HAP-1 (cell line): Measurements from ENCODE around the gene RBM10.
A peak's percentile ranks its signal among the peaks of the same experiment; 100 is the strongest.

ENCODE experiments used
- DNase-seq, 2 experiments: peaks; one replicate each; pipeline ENCODE4 v3.0.0-alpha.2; 2016 to 2020; ENCODE audit warnings: low spot score in 2 of 2
- H3K27me3 ChIP-seq: fragments of 250-450 bp; sonication (Bioruptor Pico); 2 replicates; pipeline ENCODE4 v1.5.1; 2020; ENCODE audit warnings: low read depth, mild to moderate bottlenecking, moderate library complexity
- H3K36me3 ChIP-seq: fragments of 250-450 bp; sonication (Bioruptor Pico); replicated peaks from 2 replicates; pipeline ENCODE4 v1.5.1; 2020; ENCODE audit warnings: mild to moderate bottlenecking
- H3K4me1 ChIP-seq: fragments of 250-450 bp; sonication (Bioruptor Pico); 2 replicates; pipeline ENCODE4 v1.5.1; 2020; ENCODE audit warnings: mild to moderate bottlenecking
- H3K4me3 ChIP-seq: fragments of 250-450 bp; sonication (Bioruptor Pico); 2 replicates; pipeline ENCODE4 v1.5.1; 2020; ENCODE audit warnings: mild to moderate bottlenecking, moderate library complexity
- H3K9me3 ChIP-seq: fragments of 250-450 bp; sonication (Bioruptor Pico); 2 replicates; pipeline ENCODE4 v1.5.1; 2020; ENCODE audit warnings: mild to moderate bottlenecking, moderate library complexity
- in situ Hi-C: fragments of 300-500 bp; cut with MboI; formaldehyde crosslinking; loops from 3 replicates; pipeline ENCODE4 v1.14.3; 2020; ENCODE audit warnings: low sequenced_read_pairs, inconsistent platforms, mixed read lengths

Gene RBM10

GRCh38 chrX:47189906-47190305, 44.9 kb downstream of the RBM10 start:
- DNase-seq, result peak in 1 of 2 experiments; percentile 41
- no peaks in the 10 kb centered on the region for H3K9me3 ChIP-seq
- H3K36me3 ChIP-seq, result peaks cover 37% of the 10 kb centered on the region
- peaks cover 21% of the 10 kb centered on the region for H3K4me1 ChIP-seq
- 0 out of 2 replicates have a peak overlapping the region, but pooled peaks have one; percentile 99 for H3K4me3 ChIP-seq
- no peaks in the 10 kb centered on the region for H3K27me3 ChIP-seq
- in situ Hi-C loops, result loop anchor here (5.0 to 25.0 kb wide), 3 partner anchors 195 to 847 kb away; no protein-coding TSS in a partner anchor

DNA sequence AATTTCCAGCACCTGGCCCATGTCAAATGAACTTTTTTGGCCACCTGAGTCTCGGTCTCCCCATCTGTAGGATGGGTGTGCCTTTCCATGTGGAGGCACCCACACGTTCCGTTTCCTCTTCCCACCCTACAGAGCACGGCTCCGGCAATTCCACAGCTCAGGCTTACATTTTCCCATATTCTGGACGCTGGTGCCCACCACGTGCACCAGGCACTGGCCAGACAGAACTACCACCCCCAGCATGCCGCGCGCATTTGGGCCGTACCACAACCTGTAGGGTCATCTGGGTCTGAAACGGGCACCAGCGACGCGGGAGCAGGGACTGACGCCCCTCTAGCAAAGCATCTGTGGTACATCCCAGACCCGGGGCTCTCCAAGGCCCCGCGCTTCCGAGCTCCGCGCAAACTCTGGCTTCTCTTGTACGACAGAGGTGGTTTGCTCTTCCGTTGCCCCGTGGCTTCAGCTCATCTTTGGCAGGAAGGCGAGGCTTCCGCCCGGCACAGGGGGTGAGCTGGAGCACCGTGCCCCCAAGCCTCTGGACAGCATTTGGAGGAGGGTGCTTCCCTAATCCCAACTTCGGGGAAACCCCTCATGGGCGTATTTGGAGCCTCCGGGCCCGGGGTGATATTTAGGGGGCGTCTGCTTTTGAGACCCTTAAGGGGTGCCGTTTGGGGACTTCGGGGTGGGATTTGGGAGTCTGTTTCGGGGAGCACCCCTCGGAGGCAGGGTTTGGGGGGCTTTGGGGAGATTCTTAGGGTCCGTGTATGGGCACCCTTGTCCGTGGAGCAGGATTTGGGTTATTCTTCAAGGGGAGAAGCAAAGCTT, 45.6 kb downstream of the RBM10 start:
- no peaks in the 10 kb centered on the region for H3K9me3 ChIP-seq
- peaks cover 37% of the 10 kb centered on the region for H3K36me3 ChIP-seq
- H3K4me3 ChIP-seq, result peak overlapping the region; percentile 99
- in situ Hi-C loops, result loop anchor here (5.0 to 25.0 kb wide), 3 partner anchors 194 to 847 kb away; no protein-coding TSS in a partner anchor
- peak; percentile 91 to 98 for DNase-seq
- no peaks in the 10 kb centered on the region for H3K27me3 ChIP-seq
- peaks cover 26% of the 10 kb centered on the region for H3K4me1 ChIP-seq

GRCh38 chrX:47191331-47191730, 46.3 kb downstream of the RBM10 start:
- H3K9me3 ChIP-seq, result no peaks in the 10 kb centered on the region
- peak; percentile 41 to 74 for DNase-seq
- in situ Hi-C loops, result loop anchor here (5.0 to 25.0 kb wide), 3 partner anchors 193 to 846 kb away; no protein-coding TSS in a partner anchor

DNA sequence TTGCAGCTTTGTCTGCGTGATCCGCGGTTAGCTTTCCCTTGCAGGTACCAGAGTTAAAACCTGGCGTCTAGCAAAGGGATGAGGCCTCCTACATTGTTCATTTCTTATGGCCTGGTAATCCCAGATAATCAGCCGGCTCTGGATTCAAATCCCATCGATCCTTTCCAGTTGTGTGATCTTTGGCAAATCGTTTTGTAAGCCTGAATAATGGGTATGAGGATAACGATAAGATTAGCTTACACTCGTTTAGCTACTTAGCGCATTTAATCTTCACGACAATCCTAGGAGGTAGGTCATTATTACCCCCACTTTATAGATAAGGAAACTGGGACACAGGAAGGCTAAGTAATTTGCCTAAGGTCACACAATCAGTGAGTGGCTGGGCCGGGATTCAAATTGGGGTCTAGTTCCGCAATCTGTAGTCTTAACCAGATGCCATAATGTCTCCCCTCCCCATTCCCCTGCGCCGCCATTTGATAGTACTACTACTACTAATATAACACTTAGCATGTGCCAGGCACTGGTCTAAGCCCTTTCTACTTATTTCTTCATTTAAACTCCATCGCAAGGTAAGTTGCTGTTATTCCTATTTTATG, 46.9 kb downstream of the RBM10 start:
- no peaks in the 10 kb centered on the region for H3K9me3 ChIP-seq
- H3K4me1 ChIP-seq, result peaks cover 38% of the 10 kb centered on the region
- peaks cover 37% of the 10 kb centered on the region for H3K36me3 ChIP-seq
- peak overlapping the region; percentile 99 for H3K4me3 ChIP-seq
- peak; percentile 28 to 48 for DNase-seq
- no peaks in the 10 kb centered on the region for H3K27me3 ChIP-seq
- in situ Hi-C loops, result loop anchor here (5.0 to 25.0 kb wide), 3 partner anchors 193 to 845 kb away; no protein-coding TSS in a partner anchor

More at GRCh38 chrX:47191331-47191730, 46.3 kb downstream of the RBM10 start:
- Histone ChIP-seq H3K4me1 (peaks cover 33% of the 10 kb centered on the region), H3K36me3 (peaks cover 37% of the 10 kb centered on the region), H3K4me3 (peak overlapping the region; percentile 99), H3K27me3 (no peaks in the 10 kb centered on the region)

- Histone ChIP-seq H3K27me3 (no peaks in the 10 kb centered on the region), H3K36me3 (peaks cover 48% of the 10 kb centered on the region), H3K4me1 (peaks cover 38% of the 10 kb centered on the region), H3K9me3 (no peaks in the 10 kb centered on the region), H3K4me3 (peak within 1 kb of the TSS; percentile 99)
- in situ Hi-C loops, result loop anchor here (5.0 to 25.0 kb wide), 3 partner anchors 191 to 844 kb away; no protein-coding TSS in a partner anchor
- DNase-seq, result peak; percentile 94 to 98
Observed at GRCh38 chrX:47193475-47194193, 48.6 kb downstream of the RBM10 start, which contains the start of gene UBA1. UBA1 (plus strand) TSS chrX:47193829; CDS start chrX:47198803, 4,974 bp downstream.

GRCh38 chrX:47194194-47194787, 49.3 kb downstream of the RBM10 start:
- peaks cover 38% of the 10 kb centered on the region for H3K4me1 ChIP-seq
- DNase-seq, result no peak
- H3K9me3 ChIP-seq, result no peaks in the 10 kb centered on the region
- H3K4me3 ChIP-seq, result peak overlapping the region; percentile 99
- in situ Hi-C loops, result loop anchor here (5.0 to 25.0 kb wide), 3 partner anchors 191 to 843 kb away; no protein-coding TSS in a partner anchor
- no peaks in the 10 kb centered on the region for H3K27me3 ChIP-seq
- H3K36me3 ChIP-seq, result peaks cover 54% of the 10 kb centered on the region

- H3K27me3 ChIP-seq, result no peaks in the 10 kb centered on the region
- H3K9me3 ChIP-seq, result no peaks in the 10 kb centered on the region
- peaks cover 35% of the 10 kb centered on the region for H3K4me1 ChIP-seq
- H3K4me3 ChIP-seq, result peak overlapping the region; percentile 99; the same call in 1 of the 2 replicates
- in situ Hi-C loops, result loop anchor here (10.0 to 25.0 kb wide), 2 partner anchors 189 to 841 kb away; no protein-coding TSS in a partner anchor
- no peak for DNase-seq
- peaks cover 72% of the 10 kb centered on the region for H3K36me3 ChIP-seq
Observed at GRCh38 chrX:47196098-47196497, 51.1 kb downstream of the RBM10 start.

DNA sequence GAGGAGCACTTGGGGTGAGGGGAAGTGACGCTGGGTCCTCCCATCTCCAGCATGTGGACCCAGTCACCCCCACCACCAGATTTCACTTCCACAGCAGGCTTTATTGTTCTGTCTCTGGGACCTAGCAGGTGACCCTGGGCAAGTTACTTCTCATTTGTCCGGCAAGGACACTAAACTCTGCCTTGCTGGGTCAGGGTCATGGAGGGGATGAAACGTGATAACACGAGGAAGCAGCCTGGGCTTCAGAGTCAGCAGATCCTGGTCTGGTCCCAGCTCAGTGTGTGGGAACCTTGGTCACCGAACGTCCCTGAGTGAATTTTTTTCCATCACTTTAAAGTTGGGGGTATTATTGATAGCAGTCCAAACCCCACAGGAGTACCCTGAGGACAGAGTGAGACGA, 52.5 kb downstream of the RBM10 start:
- H3K4me1 ChIP-seq, result peaks cover 29% of the 10 kb centered on the region
- no peaks in the 10 kb centered on the region for H3K9me3 ChIP-seq
- peaks cover 86% of the 10 kb centered on the region for H3K36me3 ChIP-seq
- no peaks in the 10 kb centered on the region for H3K27me3 ChIP-seq
- no peak for DNase-seq
- in situ Hi-C loops, result loop anchor here (10.0 to 25.0 kb wide), 2 partner anchors 187 to 840 kb away; no protein-coding TSS in a partner anchor
- H3K4me3 ChIP-seq, result no peak overlapping the region

DNA sequence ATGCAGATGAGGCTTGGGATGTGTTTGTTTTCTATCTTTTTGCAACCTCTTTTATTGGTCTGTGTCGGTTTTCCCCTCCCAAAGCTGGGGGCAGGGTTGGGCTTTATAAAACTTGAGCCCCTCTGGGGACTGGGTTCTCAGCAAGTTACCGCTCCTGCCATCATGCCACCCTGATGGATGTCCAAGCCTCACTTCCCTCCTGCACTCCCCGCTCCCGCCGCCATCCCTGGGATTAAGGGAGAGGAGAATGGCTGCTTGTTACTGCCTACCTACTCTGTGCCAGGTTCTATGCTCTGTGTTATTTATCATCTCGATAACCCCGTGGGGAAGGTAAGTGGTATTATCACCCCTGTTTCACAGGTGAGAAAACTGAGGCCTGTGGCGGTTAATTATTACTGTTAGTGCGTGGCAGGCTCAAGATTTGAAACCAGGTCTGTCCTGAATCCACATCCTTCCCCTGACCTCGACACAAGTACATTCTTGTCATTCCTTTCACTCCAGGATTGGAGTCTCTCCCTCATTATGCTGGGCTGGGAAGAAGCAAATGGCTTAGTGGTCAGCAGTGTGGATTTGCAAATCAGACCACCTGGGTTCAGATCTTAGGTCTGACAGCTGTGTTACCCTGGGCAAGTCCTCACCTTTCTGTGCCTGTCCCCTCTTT, 53.1 kb downstream of the RBM10 start:
- no peaks in the 10 kb centered on the region for H3K9me3 ChIP-seq
- no peak for DNase-seq
- in situ Hi-C loops, result loop anchor here (10.0 to 25.0 kb wide), 2 partner anchors 187 to 839 kb away; no protein-coding TSS in a partner anchor
- no peak overlapping the region for H3K4me3 ChIP-seq
- peaks cover 93% of the 10 kb centered on the region for H3K36me3 ChIP-seq
- H3K27me3 ChIP-seq, result no peaks in the 10 kb centered on the region
- H3K4me1 ChIP-seq, result peaks cover 24% of the 10 kb centered on the region

- Histone ChIP-seq H3K27me3 (no peaks in the 10 kb centered on the region), H3K9me3 (no peaks in the 10 kb centered on the region), H3K4me3 (no peak overlapping the region), H3K4me1 (peaks cover 23% of the 10 kb centered on the region), H3K36me3 (peaks cover 98% of the 10 kb centered on the region)
- in situ Hi-C loops, result loop anchor here (10.0 to 25.0 kb wide), 2 partner anchors 186 to 839 kb away; no protein-coding TSS in a partner anchor
- no peak for DNase-seq
Observed at GRCh38 chrX:47198687-47199080, 53.7 kb downstream of the RBM10 start.

- peaks cover 96% of the 10 kb centered on the region for H3K36me3 ChIP-seq
- no peak overlapping the region for H3K4me3 ChIP-seq
- H3K4me1 ChIP-seq, result peaks cover 23% of the 10 kb centered on the region
- no peaks in the 10 kb centered on the region for H3K9me3 ChIP-seq
- no peaks in the 10 kb centered on the region for H3K27me3 ChIP-seq
- in situ Hi-C loops, result loop anchor here (10.0 to 25.0 kb wide), 2 partner anchors 186 to 838 kb away; no protein-coding TSS in a partner anchor
- no peak for DNase-seq
Observed at GRCh38 chrX:47199286-47199685, 54.3 kb downstream of the RBM10 start.

DNA sequence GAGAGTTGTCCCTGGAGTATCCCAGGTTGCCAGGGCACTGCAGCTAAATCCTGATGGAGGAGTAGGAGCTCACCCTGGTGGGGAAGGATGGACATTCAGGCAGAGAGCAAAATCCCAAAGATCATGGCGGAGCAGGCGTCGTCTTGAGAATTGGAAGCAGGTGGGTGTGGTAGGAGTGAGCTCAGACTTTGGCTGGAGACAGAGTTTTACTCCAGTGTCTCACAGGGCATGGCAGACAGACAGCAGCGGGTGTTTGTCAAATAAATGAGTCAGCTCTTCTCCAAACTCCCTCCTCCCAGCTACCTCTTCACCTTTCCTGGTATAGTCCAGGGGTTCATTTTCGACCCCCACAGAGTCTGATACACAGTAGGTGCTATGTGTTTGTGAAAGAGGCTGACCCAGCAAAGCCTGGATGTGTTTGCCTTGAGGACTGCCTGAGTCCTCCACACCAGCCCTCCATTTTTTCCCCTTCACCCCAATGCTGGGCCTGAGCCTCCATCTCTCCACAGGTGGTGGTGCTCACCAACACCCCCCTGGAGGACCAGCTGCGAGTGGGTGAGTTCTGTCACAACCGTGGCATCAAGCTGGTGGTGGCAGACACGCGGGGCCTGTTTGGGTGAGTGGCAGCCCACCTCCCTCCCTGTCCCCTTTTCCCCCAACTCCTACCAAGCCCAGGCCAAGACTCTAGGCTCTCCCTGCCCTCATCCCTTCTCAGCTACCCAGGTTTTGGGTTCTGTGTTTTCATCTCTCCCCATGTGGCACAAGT, 55.5 kb downstream of the RBM10 start:
- peaks cover 13% of the 10 kb centered on the region; the same call in 1 of the 2 replicates for H3K4me1 ChIP-seq
- no peak for DNase-seq
- H3K27me3 ChIP-seq, result no peaks in the 10 kb centered on the region
- H3K36me3 ChIP-seq, result peaks cover 98% of the 10 kb centered on the region
- no peaks in the 10 kb centered on the region for H3K9me3 ChIP-seq
- H3K4me3 ChIP-seq, result no peak overlapping the region
- in situ Hi-C loops, result no loop called here
